NCI-H2196 treated with DMSO at 0.1 percent for 48 hours (cell line): ENCODE measurements around the gene AOC3.

Source experiments
- DNase-seq: peaks from one replicate; lab custom pipeline; 2025; ENCODE audit not compliant: unreplicated experiment; lab: John Stamatoyannopoulos, UW

Gene AOC3, protein sequence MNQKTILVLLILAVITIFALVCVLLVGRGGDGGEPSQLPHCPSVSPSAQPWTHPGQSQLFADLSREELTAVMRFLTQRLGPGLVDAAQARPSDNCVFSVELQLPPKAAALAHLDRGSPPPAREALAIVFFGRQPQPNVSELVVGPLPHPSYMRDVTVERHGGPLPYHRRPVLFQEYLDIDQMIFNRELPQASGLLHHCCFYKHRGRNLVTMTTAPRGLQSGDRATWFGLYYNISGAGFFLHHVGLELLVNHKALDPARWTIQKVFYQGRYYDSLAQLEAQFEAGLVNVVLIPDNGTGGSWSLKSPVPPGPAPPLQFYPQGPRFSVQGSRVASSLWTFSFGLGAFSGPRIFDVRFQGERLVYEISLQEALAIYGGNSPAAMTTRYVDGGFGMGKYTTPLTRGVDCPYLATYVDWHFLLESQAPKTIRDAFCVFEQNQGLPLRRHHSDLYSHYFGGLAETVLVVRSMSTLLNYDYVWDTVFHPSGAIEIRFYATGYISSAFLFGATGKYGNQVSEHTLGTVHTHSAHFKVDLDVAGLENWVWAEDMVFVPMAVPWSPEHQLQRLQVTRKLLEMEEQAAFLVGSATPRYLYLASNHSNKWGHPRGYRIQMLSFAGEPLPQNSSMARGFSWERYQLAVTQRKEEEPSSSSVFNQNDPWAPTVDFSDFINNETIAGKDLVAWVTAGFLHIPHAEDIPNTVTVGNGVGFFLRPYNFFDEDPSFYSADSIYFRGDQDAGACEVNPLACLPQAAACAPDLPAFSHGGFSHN

GRCh38 chr17:42850954-42851353 is at the start of gene AOC3:
AOC3 (plus strand) TSS chr17:42851199; CDS start chr17:42851344, 145 bp downstream.
- no peak for DNase-seq

GRCh38 chr17:42803074-42803883 is 47.7 kb upstream of the AOC3 start:
- peak; percentile 10 for DNase-seq

- DNase-seq: no peak
Observed at GRCh38 chr17:42804918-42805367, 46.1 kb upstream of the AOC3 start.

DNA sequence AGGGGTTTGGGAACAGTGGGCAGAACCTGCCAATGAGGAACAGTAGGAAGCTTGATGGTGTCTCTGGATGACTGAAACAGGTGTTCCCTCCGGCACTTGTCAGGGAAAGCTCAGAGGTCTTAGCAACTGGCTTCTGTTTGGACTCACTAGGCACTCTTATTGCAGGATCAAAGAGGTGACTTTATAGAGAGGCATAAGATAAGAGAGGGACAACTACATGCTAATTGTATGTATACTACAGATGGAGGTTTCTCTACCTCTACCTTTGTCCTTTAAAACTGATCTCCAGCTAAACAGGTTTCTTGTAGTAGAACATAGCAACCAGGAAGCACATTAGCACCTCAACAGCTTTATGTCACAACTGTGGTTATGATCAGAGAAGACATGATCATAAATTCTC is 44.8 kb upstream of the AOC3 start:
- no peak for DNase-seq

- DNase-seq: no peak
Observed at GRCh38 chr17:42809250-42809649, 41.7 kb upstream of the AOC3 start.

GRCh38 chr17:42814633-42815399 is 36.2 kb upstream of the AOC3 start:
- DNase-seq: peak; percentile 24

- DNase-seq: no peak
Observed at GRCh38 chr17:42817866-42818265, 33.1 kb upstream of the AOC3 start.

GRCh38 chr17:42818379-42818778 is 32.6 kb upstream of the AOC3 start:
- no peak for DNase-seq

DNA sequence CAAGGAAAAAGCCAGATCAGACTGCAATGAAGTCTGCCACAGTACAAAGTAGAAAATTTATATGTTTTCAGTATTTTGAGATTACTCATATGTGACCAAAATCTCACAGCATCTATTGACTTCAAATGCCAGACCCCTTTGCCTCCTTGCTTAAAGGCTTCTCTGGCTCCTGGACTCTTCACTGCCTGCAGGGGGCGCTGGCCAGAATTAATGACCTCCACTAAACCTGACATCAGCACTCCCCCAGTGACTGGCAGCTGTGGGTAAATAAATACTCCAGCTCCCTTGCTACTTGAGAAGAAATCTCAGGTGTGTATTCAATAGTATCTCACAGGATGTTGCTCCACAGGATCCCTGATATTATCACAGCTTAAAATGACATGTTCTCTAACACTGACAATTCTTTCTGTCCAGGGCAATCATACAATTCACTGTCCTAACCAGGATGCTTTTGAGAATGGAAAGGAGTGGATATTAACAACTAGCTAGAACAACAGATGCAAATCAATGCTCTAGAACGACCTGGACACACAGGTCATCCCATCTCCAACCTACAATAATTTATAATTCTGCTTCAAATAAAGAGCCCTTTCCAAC is 31.0 kb upstream of the AOC3 start:
- no peak for DNase-seq

DNA sequence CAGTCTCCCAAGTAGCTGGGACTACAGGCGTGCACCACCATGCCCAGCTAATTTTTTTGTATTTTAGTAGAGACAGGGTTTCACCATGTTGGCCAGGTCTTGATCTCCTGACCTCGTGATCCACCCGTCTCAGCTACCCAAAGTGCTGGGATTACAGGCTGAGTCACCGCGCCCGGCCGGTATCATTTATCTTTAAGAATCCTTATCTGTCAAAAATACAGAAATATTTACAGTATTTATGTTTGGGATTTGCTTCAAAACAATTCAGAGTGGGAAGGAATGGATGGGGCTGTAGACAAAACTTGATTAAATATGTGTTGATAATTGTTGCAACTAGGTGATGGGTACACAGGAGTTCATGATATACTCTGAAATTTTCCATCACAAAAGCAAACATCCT is 29.8 kb upstream of the AOC3 start:
- DNase-seq: no peak

- DNase-seq: no peak
Observed at GRCh38 chr17:42827472-42827871, 23.5 kb upstream of the AOC3 start.

DNA sequence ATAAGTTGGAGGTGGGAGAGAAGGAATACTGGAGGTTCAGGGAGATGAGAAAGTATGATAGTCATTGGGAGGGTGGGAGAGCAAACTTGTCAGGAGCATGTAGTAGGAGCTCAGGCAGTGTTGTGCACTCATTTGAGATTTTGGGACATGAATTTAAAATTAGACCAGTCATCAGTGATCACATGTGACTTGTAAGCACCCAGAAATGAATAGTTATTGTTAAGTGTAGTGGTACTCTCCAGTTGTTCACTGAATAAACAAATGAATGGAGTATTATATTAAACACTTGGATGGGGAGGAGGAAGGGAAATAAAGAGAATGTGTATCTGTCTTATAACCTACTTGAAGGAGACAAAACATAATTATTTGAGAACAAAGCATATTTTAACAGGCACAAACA is 20.0 kb upstream of the AOC3 start:
- DNase-seq: no peak

GRCh38 chr17:42832213-42832933 is 18.6 kb upstream of the AOC3 start:
- no peak for DNase-seq

DNA sequence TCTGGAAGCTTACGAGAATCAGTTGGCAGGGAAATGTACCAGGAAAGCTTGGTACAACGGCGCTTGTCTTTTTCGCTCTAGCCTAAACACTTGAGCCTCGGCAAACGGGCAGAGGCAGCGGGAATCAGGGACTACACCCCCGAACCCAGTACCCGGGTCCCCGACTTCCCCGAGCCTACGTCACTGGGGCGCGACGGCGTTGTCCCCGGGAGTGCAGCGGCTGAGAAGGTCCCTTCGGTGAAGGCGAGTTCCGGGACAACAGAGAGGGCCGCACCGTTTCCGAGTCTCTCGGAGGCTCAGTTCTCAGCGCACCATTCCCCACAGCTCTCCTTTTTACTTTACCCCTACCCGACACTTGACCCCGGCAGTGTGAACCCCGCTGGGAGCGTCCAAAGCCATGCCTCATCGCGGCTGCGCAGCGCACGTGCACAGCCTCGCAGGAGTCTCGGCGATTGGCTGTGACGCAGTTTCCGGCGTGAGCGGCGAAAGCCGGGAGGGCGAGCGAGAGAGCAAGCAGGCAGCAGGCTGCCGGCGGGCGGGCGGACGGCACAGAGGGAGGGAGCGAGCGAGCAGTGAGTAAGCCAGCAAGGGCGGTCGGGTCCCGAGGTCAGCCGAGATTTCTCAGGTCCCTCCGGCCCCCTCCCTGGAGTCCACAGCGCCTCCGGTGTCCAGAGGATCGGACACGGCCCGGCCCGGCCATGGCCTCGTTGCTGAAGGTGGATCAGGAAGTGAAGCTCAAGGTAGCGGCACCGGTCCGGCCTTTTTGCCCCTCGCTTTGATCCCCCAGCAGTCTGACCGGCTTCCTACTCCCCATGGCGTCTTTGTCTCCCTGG is 17.8 kb upstream of the AOC3 start, which contains the start of gene PSME3:
Gene PSME3, plus strand, starts transcription at position 464 of the 833 bp plus-strand sequence. Its CDS starts 235 bp downstream, at position 699.
- DNase-seq: peak; percentile 31

DNA sequence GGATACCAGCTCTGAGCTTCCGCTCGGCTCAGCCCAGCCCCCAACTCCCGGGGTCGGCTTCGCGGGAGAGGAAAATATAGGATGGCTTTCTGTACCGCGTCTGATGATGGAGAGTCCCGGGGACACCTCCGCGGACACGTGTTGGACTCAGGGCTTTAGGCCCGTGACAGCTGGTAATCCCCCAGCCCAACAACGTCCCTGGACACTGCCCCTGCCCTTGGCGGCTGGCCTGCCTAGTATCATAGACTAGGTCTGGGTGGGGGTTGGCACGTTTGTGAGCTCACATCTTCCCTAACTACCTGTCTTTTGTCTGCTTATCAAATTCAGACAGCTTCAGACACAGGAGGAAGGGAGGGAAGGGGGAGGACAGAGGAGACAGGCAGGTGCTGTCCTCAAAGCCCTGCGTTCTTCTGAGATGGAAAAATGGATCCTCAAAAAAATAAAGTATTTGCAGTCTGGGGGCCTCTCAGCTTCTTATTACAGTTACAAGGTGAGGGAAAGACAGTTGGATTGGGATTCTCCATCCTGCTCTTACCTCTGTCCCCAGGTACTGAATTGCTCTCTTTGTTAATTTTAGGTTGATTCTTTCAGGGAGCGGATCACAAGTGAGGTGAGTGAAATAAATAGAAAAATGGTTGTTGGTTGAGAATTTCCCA is 17.1 kb upstream of the AOC3 start:
- no peak for DNase-seq

GRCh38 chr17:42835732-42836131 is 15.3 kb upstream of the AOC3 start:
- DNase-seq: no peak

DNA sequence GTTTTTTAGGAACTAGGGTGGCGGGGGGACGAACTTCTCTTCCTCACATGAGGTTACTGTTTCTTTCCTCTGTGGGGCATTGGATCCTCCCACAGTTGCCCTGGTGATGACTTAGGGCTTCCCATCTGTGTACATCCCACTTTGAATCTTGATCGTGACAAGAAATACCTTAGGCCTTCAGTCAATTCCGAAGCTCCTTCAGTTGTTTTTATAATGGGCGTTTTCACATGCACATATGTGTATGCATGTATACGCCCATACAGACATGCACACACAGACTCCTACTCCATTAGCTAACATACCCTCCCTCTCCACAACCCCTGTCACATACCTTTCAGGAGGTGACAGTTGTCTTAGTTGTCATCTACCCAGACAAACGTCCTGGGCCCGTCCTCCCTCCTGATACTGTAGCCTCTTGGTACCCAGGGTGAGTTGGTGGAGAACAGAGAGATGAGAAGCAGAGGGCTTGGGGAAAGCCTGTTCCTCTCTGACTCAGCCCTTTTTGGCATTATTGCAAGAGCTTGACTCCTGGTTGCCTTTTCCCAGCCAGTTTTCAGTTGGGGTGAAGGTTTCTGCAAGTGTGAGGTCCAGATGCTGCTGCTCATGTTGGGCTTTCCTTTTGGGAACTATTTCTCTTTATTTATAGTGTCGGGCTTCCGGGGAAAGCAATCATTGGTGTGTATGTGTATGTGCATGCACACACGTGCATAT is 8.9 kb upstream of the AOC3 start:
- no peak for DNase-seq
